Measurements from ENCODE around the gene CALD1.

DNA sequence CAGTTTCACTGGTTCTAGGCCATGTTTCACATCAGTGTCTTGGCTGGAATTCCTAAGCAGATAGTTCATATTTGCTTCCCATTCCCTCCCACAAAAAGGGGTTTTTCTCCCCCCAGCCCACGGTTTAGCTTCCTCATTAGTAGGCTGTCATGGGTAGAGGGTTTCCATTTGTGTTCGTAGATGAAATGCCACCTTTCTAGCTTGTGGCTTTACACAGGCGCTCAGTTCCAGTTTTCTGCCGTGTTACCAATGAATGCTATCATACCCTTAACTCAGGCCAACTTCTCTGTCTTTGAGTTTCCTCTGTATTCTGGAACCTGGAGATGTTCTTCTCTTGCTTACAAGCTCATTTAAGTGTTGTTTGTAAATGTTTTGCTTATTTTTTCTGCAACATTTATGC, 26.8 kb downstream of the CALD1 start:
- TF ChIP-seq, protein P1, sequence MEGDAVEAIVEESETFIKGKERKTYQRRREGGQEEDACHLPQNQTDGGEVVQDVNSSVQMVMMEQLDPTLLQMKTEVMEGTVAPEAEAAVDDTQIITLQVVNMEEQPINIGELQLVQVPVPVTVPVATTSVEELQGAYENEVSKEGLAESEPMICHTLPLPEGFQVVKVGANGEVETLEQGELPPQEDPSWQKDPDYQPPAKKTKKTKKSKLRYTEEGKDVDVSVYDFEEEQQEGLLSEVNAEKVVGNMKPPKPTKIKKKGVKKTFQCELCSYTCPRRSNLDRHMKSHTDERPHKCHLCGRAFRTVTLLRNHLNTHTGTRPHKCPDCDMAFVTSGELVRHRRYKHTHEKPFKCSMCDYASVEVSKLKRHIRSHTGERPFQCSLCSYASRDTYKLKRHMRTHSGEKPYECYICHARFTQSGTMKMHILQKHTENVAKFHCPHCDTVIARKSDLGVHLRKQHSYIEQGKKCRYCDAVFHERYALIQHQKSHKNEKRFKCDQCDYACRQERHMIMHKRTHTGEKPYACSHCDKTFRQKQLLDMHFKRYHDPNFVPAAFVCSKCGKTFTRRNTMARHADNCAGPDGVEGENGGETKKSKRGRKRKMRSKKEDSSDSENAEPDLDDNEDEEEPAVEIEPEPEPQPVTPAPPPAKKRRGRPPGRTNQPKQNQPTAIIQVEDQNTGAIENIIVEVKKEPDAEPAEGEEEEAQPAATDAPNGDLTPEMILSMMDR (optimal IDR thresholded peaks at IDR 0.05 in 1 of 3, IDR thresholded peaks at IDR 0.05 in 1 of 3, conservative IDR thresholded peaks at IDR 0.05 in 1 of 3; ENCODE audit: extremely low read depth in 1 of 3, insufficient read depth in 2 of 3, low read length in 3 of 3): no peak
- no peak for TF ChIP-seq EZH2 (IDR thresholded peaks at IDR 0.05; ENCODE audit: low read length)

All from keratinocyte (primary cell).